GM03348 (cell line): ENCODE data around the gene PIGM.
A peak's percentile ranks its signal among the peaks of the same experiment; 100 is the strongest.

Source experiments
- DNase-seq: peaks from one replicate; pipeline ENCODE4 v3.0.0; 2012; ENCODE audit warnings: low spot score

Gene PIGM

GRCh38 chr1:160022330-160023310 is 9.2 kb downstream of the PIGM start:
- no peak for DNase-seq

GRCh38 chr1:160021376-160022074 is 10.3 kb downstream of the PIGM start:
- no peak for DNase-seq

- no peak for DNase-seq
These were observed 11.6 kb downstream of the PIGM start for GRCh38 chr1:160020196-160020595.

GRCh38 chr1:160018900-160019299 is 12.9 kb downstream of the PIGM start:
- peak; percentile 74 for DNase-seq

GRCh38 chr1:160018347-160018746 is 13.4 kb downstream of the PIGM start:
- no peak for DNase-seq

- DNase-seq, result no peak
These were observed 14.2 kb downstream of the PIGM start for GRCh38 chr1:160017592-160017991.

GRCh38 chr1:160011781-160012180 is 20.0 kb downstream of the PIGM start:
- DNase-seq, result no peak

- no peak for DNase-seq
These were observed 22.0 kb downstream of the PIGM start for GRCh38 chr1:160009801-160010200.

- no peak for DNase-seq
These were observed 22.7 kb downstream of the PIGM start for GRCh38 chr1:160009081-160009480.

- DNase-seq, result peak; percentile 40
These were observed 24.1 kb downstream of the PIGM start for GRCh38 chr1:160007577-160008200.

GRCh38 chr1:160006312-160006940 is 25.4 kb downstream of the PIGM start:
- DNase-seq, result peak; percentile 77

GRCh38 chr1:160005070-160005469 is 26.7 kb downstream of the PIGM start:
- DNase-seq, result no peak

- DNase-seq, result no peak
These were observed 27.4 kb downstream of the PIGM start for GRCh38 chr1:160004425-160004824.

GRCh38 chr1:160004001-160004400 is 27.8 kb downstream of the PIGM start:
- DNase-seq, result no peak

GRCh38 chr1:160001440-160001839 is 30.4 kb downstream of the PIGM start:
- no peak for DNase-seq

GRCh38 chr1:159999204-159999603 is 32.6 kb downstream of the PIGM start:
- peak; percentile 39 for DNase-seq

- peak; percentile 87 for DNase-seq
These were observed 35.1 kb downstream of the PIGM start for GRCh38 chr1:159996653-159997052.

- no peak for DNase-seq
These were observed 36.9 kb downstream of the PIGM start for GRCh38 chr1:159994896-159995295.

- DNase-seq, result no peak
These were observed 37.9 kb downstream of the PIGM start for GRCh38 chr1:159993911-159994310.

- peak; percentile 28 for DNase-seq
These were observed 39.6 kb downstream of the PIGM start for GRCh38 chr1:159992161-159992560.

GRCh38 chr1:159991513-159991912 is 40.3 kb downstream of the PIGM start:
- DNase-seq, result no peak

GRCh38 chr1:159990005-159990404 is 41.8 kb downstream of the PIGM start:
- DNase-seq, result no peak
